ENCODE results near the gene GABRB3.

Gene GABRB3

GRCh38 chr15:26767169-26767670 lies 5.6 kb downstream of the GABRB3 start:
- Histone ChIP-seq H3K4me1 (ENCODE audit: control insufficient read depth, low read length) (no peaks in the 10 kb centered on the region), H4K20me1 (ENCODE audit: control insufficient read depth, insufficient read depth, low read depth, low read length) (no peaks in the 10 kb centered on the region), H3K4me2 (ENCODE audit: low read length) (no peak overlapping the region), H3K4me3 (ENCODE audit: low read length) (no peak overlapping the region), H3K9me2 (replicated peaks; ENCODE audit: control insufficient read depth, low read length) (no peaks in the 10 kb centered on the region), H3K9me3 (ENCODE audit: control insufficient read depth, insufficient read depth, low read length) (peaks cover 6% of the 10 kb centered on the region; the same call in 1 of the 2 replicates), H3F3A (ENCODE audit: control insufficient read depth, insufficient read depth) (no peaks in the 10 kb centered on the region), H3K79me2 (ENCODE audit: control insufficient read depth, low read length) (no peaks in the 10 kb centered on the region), H3K27me3 (ENCODE audit: control insufficient read depth, low read length) (no peaks in the 10 kb centered on the region), H3K27ac (ENCODE audit: low read depth, low read length) (no peak overlapping the region), H3K36me3 (ENCODE audit: control insufficient read depth, low read length) (no peaks in the 10 kb centered on the region)
- TF ChIP-seq EZH2phosphoT487 (IDR thresholded peaks at IDR 0.05; ENCODE audit: borderline replicate concordance, low read length) (no peak), CTCF (IDR thresholded peaks at IDR 0.05; ENCODE audit: low read depth, low read length, poor library complexity, severe bottlenecking) (no peak)

- no peaks in the 10 kb centered on the region for H3K79me2 ChIP-seq (ENCODE audit: control insufficient read depth, low read length)
- H3F3A ChIP-seq (ENCODE audit: control insufficient read depth, insufficient read depth), result no peaks in the 10 kb centered on the region
- no peaks in the 10 kb centered on the region for H3K4me1 ChIP-seq (ENCODE audit: control insufficient read depth, low read length)
- no peaks in the 10 kb centered on the region for H3K36me3 ChIP-seq (ENCODE audit: control insufficient read depth, low read length)
- TF ChIP-seq EZH2phosphoT487 (IDR thresholded peaks at IDR 0.05; ENCODE audit: borderline replicate concordance, low read length) (no peak), CTCF (IDR thresholded peaks at IDR 0.05; ENCODE audit: low read depth, low read length, poor library complexity, severe bottlenecking) (no peak)
- H3K4me2 ChIP-seq (ENCODE audit: low read length), result no peak overlapping the region
- H3K9me3 ChIP-seq (ENCODE audit: control insufficient read depth, insufficient read depth, low read length), result peaks cover 6% of the 10 kb centered on the region; the same call in 1 of the 2 replicates
- H3K27ac ChIP-seq (ENCODE audit: low read depth, low read length), result no peak overlapping the region
- H4K20me1 ChIP-seq (ENCODE audit: control insufficient read depth, insufficient read depth, low read depth, low read length), result no peaks in the 10 kb centered on the region
- H3K27me3 ChIP-seq (ENCODE audit: control insufficient read depth, low read length), result no peaks in the 10 kb centered on the region
- H3K9me2 ChIP-seq (replicated peaks; ENCODE audit: control insufficient read depth, low read length), result no peaks in the 10 kb centered on the region
- H3K4me3 ChIP-seq (ENCODE audit: low read length), result no peak overlapping the region
Observed at GRCh38 chr15:26766262-26766661, 6.6 kb downstream of the GABRB3 start.

GRCh38 chr15:26759986-26760385 lies 12.9 kb downstream of the GABRB3 start:
- H3K36me3 ChIP-seq (ENCODE audit: control insufficient read depth, low read length), result no peaks in the 10 kb centered on the region
- no peak overlapping the region for H3K4me2 ChIP-seq (ENCODE audit: low read length)
- H3F3A ChIP-seq (ENCODE audit: control insufficient read depth, insufficient read depth), result no peaks in the 10 kb centered on the region
- no peaks in the 10 kb centered on the region for H3K9me2 ChIP-seq (replicated peaks; ENCODE audit: control insufficient read depth, low read length)
- no peaks in the 10 kb centered on the region for H3K4me1 ChIP-seq (ENCODE audit: control insufficient read depth, low read length)
- H3K27ac ChIP-seq (ENCODE audit: low read depth, low read length), result no peak overlapping the region
- H4K20me1 ChIP-seq (ENCODE audit: control insufficient read depth, insufficient read depth, low read depth, low read length), result no peaks in the 10 kb centered on the region
- H3K4me3 ChIP-seq (ENCODE audit: low read length), result no peak overlapping the region
- no peaks in the 10 kb centered on the region for H3K27me3 ChIP-seq (ENCODE audit: control insufficient read depth, low read length)
- TF ChIP-seq CTCF (IDR thresholded peaks at IDR 0.05; ENCODE audit: low read depth, low read length, poor library complexity, severe bottlenecking) (no peak), EZH2phosphoT487 (IDR thresholded peaks at IDR 0.05; ENCODE audit: borderline replicate concordance, low read length) (no peak)
- no peaks in the 10 kb centered on the region for H3K79me2 ChIP-seq (ENCODE audit: control insufficient read depth, low read length)
- H3K9me3 ChIP-seq (ENCODE audit: control insufficient read depth, insufficient read depth, low read length), result peaks cover 12% of the 10 kb centered on the region; the same call in 1 of the 2 replicates

Measured in DOHH2 (cell line).